Cardiac ventricle fibroblast (primary cell): ENCODE measurements around the gene SCN1A. TPM values are rescaled to one million over a fixed set of nuclear protein-coding genes. Genes with fewer than 3 reads are reported as not detected.

ENCODE experiments used
- total RNA-seq: library from RNA; depleted of rRNA; stranded (reverse); fragments of >200 nt; gene quantifications from 2 replicates; pipeline ENCODE4 v1.2.3, GENCODE V29; 2015

The SCN1A gene
- not detected in 2 replicates for total RNA-seq

GRCh38 chr2:166127217-166128155 lies at the start of gene SCN1A:
Gene SCN1A, minus strand, starts transcription at chr2:166128020. Its CDS starts 54,399 bp downstream, at chr2:166073621.

GRCh38 chr2:165953655-165954606 lies 173.9 kb downstream of the SCN1A start, which contains the start of gene TTC21B:
Gene TTC21B, minus strand, starts transcription at chr2:165953776. Its CDS starts 71 bp downstream, at chr2:165953705.

Other genes with a start within 250 kb of the SCN1A start
- 7.7 and 19.0 TPM in 2 replicates for gene TTC21B, start 174.2 kb downstream of the SCN1A start, total RNA-seq
- 0.68 and 0.87 TPM in 2 replicates for gene SCN9A, start 247.9 kb upstream of the SCN1A start, total RNA-seq